Suprapubic skin (tissue), 3 donors: ENCODE data around the gene KRAS.

Experiments used
- CTCF ChIP-seq, 2 donors: fragments of 200-600 bp in 1 of 2; fragments of 450-650 bp in 1 of 2; sonication (generic) in 1 of 2; IDR thresholded peaks; one replicate each; pipeline ENCODE4 v1.5.1; 2016 to 2019; ENCODE audit warnings: antibody characterized with exemption in 2 of 2, mild to moderate bottlenecking in 1 of 2, moderate library complexity in 1 of 2
- EP300 ChIP-seq: sonication (generic); formaldehyde crosslinking; IDR thresholded peaks from one replicate; pipeline ENCODE4 v1.6.1; 2017; ENCODE audit warnings: antibody characterized with exemption

GRCh38 chr12:25186788-25187402 lies 63.8 kb downstream of the KRAS start:
- TF ChIP-seq CTCF (IDR thresholded peaks at IDR 0.05) (no peak), EP300 (no peak)
